H1 (cell line): Measurements from ENCODE around the gene EXD2.

ENCODE experiments used
- CEBPB ChIP-seq: IDR thresholded peaks from 2 replicates; pipeline ENCODE4 v1.6.1; 2012; ENCODE audit warnings: low read depth, low read length
- EP300 ChIP-seq, 2 experiments: IDR thresholded peaks; 1 replicate in 1 of 2; 2 replicates in 1 of 2; pipeline ENCODE4 v1.6.1; 2011 to 2012; ENCODE audit warnings: low read depth in 2 of 2, low read length in 2 of 2, mild to moderate bottlenecking in 2 of 2, borderline replicate concordance in 1 of 2, inconsistent platforms in 1 of 2, moderate library complexity in 1 of 2
- EZH2 ChIP-seq: fragments of 200-600 bp; sonication (generic); IDR thresholded peaks from 2 replicates; pipeline ENCODE4 v1.7.1; 2012; ENCODE audit warnings: low read depth, mild to moderate bottlenecking, moderate library complexity, low read length, inconsistent platforms; ENCODE audit not compliant: severe bottlenecking
- GTF2F1 ChIP-seq: IDR thresholded peaks from 2 replicates; pipeline ENCODE4 v1.6.1; 2012; ENCODE audit warnings: low read depth, low read length, improper control_type of control experiment, borderline replicate concordance
- JUND ChIP-seq: IDR thresholded peaks from 2 replicates; pipeline ENCODE4 v1.6.1; 2011; ENCODE audit warnings: mild to moderate bottlenecking, improper control_type of control experiment, low read length
- POLR2AphosphoS5 ChIP-seq: IDR thresholded peaks from 2 replicates; pipeline ENCODE4 v1.6.1; 2011; ENCODE audit warnings: low read depth, low read length
- SIX5 ChIP-seq: IDR thresholded peaks from 2 replicates; pipeline ENCODE4 v1.6.1; 2011; ENCODE audit warnings: mild to moderate bottlenecking, low read depth, low read length
- TCF12 ChIP-seq: IDR thresholded peaks from 2 replicates; pipeline ENCODE4 v1.6.1; 2011; ENCODE audit warnings: low read depth, mild to moderate bottlenecking, low read length
- TF ChIP-seq, protein P1 (sequence below), 3 experiments: IDR thresholded peaks; 1 replicate in 2 of 3; 2 replicates in 1 of 3; pipeline versions ENCODE4 v1.5.1 to v1.6.1; 2011; ENCODE audit warnings: low read length in 3 of 3, mild to moderate bottlenecking in 3 of 3, inconsistent platforms in 2 of 3, low read depth in 1 of 3, moderate library complexity in 1 of 3; ENCODE audit not compliant: insufficient read depth in 1 of 3; ENCODE audit errors: control extremely low read depth in 1 of 3

DNA sequence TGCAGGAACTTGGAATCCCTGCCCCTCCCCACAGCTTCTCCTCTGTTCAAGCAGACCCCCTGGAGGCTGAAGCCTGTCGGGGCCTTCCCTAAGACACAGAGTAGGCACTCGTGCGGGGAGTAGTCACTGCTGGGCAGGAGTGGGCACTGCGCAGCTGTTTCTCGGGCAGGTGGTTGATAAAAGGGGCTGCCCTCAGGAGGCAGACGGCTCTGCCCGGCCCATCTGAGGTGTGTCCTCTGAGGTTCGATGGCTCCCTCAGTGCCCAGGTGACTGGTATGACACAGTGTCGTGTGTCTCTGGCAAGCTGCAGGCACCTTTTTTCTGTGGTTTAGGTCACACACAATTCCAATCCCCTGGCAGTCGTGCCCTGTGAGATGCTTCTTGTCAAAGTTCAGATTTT lies 78.8 kb downstream of the EXD2 start:
- no peak for TF ChIP-seq POLR2AphosphoS5
- TF ChIP-seq CEBPB: no peak
- no peak for TF ChIP-seq TCF12
- no peak for TF ChIP-seq GTF2F1
- TF ChIP-seq SIX5: no peak
- TF ChIP-seq, protein P1, sequence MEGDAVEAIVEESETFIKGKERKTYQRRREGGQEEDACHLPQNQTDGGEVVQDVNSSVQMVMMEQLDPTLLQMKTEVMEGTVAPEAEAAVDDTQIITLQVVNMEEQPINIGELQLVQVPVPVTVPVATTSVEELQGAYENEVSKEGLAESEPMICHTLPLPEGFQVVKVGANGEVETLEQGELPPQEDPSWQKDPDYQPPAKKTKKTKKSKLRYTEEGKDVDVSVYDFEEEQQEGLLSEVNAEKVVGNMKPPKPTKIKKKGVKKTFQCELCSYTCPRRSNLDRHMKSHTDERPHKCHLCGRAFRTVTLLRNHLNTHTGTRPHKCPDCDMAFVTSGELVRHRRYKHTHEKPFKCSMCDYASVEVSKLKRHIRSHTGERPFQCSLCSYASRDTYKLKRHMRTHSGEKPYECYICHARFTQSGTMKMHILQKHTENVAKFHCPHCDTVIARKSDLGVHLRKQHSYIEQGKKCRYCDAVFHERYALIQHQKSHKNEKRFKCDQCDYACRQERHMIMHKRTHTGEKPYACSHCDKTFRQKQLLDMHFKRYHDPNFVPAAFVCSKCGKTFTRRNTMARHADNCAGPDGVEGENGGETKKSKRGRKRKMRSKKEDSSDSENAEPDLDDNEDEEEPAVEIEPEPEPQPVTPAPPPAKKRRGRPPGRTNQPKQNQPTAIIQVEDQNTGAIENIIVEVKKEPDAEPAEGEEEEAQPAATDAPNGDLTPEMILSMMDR (IDR thresholded peaks at IDR 0.05; ENCODE audit: control extremely low read depth in 1 of 3, insufficient read depth in 1 of 3, low read depth in 1 of 3, low read length in 3 of 3): no peak
- no peak for TF ChIP-seq EP300 (IDR thresholded peaks at IDR 0.05; ENCODE audit: borderline replicate concordance in 1 of 2, low read depth in 2 of 2, low read length in 2 of 2)
- no peak for TF ChIP-seq JUND
- TF ChIP-seq EZH2: no peak
